Fibroblast of gingiva (primary cell): ENCODE results near the gene TPSD1.
"Not testable (repeated sequence)": the region's sequence is repeated elsewhere in the genome, so short reads cannot be mapped to it uniquely, and the experiment has no call there.

Experiments
- DNase-seq: peaks from one replicate; pipeline ENCODE4 v3.0.0-alpha.2; 2011; ENCODE audit warnings: low read depth

Gene TPSD1

GRCh38 chr16:1262846-1263221, 7.0 kb downstream of the TPSD1 start:
- DNase-seq, result no peak

DNA sequence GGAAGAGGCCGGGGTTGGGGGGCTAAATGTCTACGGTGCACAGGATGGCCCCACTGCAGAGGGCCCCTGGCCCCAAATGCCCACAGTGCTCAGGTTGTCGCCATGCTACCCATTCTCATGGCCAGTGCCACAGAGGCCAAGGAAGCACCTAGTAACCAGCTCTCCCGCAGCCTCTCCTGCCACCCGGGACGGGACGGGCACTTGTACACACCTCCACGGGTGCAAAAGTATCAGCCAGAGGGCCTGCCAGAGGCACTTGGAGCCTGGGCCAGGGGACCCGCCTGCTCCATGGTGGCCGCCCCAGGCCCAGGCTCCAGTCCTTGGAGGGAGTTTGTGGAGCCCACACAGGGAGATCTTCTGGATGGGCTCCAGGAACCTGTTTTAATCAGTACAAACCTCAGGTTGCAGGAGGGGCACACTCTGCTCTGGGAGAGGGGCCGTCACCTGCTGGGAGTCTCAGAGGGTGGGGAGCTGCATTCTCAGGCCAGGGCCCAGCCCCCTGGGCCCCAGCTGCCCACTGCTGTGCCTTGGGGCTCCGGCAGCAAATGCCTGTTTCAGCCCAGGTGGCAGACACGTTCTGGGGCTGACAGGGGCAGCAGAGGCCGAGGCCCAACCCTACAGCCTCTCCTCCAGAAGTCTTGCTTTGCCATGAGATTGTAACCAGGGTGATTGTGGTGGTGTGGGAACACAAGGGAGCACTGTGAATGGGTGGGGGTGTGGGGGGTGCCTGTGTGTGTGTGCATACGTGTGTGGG, 7.9 kb downstream of the TPSD1 start:
- no peak for DNase-seq

DNA sequence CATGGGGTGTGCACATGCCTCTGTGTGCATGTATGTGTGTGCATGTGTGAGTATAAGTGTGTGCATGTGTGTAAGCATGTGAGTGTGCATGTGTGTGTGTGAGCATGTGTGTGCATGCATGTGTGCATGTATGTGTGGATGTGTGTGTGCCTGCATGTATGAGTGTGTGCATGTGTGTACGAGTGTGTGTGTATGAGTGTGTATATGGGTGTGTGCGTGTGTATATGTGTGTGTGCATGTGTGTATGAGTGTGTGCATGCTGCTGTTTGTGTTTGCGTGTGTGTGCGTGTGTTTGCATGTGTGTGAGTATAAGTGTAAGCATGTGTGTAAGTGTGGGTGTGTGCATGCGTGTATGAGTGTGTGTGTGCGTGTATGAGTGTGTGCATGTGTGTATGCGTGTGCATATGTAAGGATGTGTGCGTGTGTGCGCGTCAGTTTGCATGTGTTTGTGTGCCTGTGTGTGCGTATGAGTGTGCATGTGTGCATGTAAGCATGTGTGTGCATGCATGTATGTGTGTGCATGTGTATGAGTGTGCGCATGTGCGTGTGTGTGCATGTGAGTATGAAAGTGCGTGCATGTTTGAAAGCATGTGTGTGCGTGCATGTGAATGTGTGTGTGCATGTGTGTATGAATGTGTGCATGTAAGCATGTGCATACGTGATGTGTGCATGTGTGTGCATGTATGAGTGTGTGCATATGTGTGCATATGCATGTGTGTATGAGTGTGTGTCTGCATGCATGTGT, 8.6 kb downstream of the TPSD1 start:
- no peak for DNase-seq

DNA sequence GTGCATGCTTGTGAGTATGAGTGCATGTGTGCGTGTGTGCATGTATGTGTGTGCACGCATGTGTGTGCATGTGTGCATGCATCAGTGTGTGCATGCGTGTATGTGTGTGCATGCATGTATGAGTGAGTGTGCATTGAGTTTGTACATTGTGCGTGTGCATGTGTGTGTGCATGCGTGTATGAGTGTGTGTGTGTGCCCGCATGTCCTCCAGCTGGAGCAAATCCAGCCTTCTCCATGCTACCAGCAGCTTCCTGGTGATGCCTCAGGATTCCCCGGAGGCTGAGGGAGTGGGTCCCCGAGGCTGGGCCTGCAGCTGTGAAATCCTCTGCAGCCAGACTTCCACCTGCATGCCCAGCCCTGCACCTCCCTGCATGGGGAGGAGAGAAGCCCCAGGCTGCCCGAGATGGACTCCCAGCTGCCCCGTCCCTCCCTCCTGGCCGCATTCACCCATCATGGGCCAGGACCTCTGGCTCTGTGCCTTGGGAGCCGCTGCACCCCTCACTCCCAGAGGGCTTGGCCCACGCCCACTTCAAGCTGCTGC, 9.3 kb downstream of the TPSD1 start:
- no peak for DNase-seq

GRCh38 chr16:1265826-1266225, 10.0 kb downstream of the TPSD1 start:
- DNase-seq, result no peak

GRCh38 chr16:1269418-1269817, 13.5 kb downstream of the TPSD1 start:
- not testable (repeated sequence) for DNase-seq

DNA sequence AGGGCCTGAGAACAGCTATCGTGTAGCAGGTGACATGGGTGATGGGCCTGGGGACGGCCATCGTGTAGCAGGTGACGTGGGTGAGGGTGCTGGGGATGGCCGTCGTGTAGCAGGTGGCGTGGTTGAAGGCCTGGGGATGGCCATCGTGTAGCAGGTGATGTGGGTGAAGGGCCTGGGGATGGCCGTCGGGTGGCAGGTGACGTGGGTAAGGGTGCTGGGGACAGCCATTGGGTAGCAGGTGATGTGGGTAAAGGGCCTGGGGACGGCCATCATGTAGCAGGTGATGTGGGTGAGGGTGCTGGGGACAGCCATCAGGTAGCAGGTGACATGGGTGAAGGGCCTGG, 15.5 kb downstream of the TPSD1 start:
- DNase-seq, result no peak

DNA sequence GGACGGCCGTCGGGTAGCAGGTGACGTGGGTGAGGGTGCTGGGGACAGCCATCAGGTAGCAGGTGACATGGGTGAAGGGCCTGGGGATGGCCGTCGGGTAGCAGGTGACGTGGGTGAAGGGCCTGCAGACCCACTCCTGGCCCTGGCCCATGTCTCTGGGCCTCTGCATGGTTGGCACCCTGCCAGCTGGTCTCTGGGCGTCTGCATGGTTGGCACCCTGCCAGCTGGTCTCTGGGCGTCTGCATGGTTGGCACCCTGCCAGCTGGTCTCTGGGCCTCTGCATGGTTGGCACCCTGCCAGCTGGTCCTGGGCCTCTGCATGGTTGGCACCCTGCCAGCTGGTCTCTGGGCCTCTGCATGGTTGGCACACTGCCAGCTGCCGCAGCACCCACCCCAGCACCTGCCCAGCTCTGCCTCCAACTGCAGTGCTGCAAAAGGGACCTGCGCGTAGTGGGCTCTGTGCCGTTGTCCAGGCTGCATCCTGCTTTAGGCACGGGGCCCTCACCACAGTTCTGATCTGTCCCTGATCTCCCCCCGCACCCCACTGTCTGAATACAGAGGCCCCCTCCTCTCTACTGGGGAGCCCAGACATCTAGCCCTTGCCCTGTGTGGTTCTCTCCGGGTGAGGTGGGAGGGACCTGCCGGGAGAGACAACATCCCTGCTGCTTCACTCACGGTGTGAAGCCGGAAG, 16.0 kb downstream of the TPSD1 start:
- not testable (repeated sequence) for DNase-seq

GRCh38 chr16:1272453-1273198, 16.8 kb downstream of the TPSD1 start:
- DNase-seq, result no peak

GRCh38 chr16:1273816-1274215, 17.9 kb downstream of the TPSD1 start:
- DNase-seq, result no peak

DNA sequence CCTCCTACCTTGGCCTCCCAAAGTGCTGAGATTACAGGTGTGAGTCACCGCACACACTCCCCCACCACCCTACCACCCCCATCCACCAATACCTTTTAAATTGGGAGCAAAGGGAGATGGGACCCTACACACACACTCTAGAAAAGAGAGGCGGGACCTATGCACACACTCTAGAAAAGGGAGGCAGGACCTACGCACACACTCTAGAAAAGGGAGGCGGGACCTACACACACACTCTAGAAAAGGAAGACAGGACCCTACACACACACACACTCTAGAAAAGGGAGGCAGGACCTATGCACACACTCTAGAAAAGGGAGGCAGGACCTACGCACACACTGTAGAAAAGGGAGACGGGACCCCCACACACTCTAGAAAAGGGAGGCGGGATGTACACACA, 18.9 kb downstream of the TPSD1 start:
- DNase-seq, result no peak

DNA sequence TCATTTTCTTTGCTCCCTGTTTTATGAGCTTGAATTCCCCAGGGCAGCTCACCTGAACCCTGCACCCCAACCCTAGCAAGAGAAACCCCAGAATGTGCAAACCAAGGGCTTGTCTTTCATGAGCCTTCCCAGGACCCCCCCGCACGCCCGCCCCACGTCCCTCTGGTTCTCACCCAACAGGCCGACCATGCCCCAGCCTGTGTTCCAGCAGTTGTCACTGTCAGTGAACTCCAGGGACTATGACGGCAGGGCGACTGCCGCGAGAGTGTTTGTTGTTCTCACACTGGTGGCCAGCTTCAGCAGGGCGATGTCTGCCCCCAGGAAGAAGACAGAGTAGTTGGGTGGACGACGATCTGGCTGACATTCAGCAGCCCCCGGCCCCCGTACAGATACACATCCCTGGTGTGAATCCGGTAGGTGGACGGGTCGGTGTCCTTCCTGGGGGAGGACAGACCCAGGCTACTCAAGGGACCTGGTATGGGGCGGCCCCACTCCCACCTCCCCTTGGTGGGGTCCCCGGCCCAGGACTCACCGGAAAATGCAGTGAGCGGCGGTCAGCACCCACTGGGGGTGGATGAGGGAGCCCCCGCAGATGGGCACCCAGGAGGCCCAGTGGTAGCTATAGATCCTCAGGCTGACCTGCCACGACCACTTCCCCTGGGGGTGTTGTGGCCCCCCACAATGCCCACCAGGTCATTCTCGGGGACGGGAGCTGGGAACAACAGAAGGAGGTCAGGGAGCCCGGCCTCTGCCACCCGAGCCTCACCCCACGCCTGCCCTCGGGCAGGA, 20.1 kb downstream of the TPSD1 start:
- DNase-seq, result no peak

- DNase-seq, result no peak
Observed at GRCh38 chr16:1276580-1276878, 20.7 kb downstream of the TPSD1 start.

- no peak for DNase-seq
Observed at GRCh38 chr16:1277151-1277598, 21.3 kb downstream of the TPSD1 start.

DNA sequence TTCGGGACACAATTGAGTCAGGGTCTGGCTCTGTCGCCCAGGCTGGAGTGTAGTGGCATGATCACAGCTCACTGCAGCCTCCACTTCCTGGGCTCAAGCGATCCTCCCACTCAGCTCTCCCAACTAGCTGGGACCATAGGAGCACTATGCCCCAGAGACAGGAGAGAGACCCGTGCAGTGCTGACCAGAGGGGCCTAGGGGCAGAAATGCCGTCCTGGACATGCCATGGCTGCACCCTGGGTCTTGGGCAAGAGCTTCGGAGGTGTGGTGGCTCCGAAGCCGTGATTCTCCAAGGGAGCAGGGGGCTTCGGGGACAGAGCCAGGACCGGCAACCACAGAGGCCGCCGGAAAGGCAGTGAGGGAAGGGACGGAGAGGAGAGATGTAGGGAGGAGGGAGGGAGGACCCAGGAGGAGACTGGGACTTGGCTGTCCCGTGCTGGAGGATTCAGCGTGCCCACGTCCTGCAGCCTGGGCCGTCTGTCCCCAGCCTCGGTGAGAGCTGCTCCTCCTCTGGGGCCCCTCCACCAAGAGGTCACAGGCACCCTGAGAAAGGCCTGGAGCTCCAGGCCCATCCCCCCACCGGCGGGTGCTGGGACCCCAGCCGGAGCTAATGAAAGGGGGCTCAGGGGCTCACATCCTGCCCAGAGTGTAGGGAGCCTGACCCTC, 21.9 kb downstream of the TPSD1 start:
- no peak for DNase-seq

- no peak for DNase-seq
Observed at GRCh38 chr16:1278477-1278876, 22.6 kb downstream of the TPSD1 start.

DNA sequence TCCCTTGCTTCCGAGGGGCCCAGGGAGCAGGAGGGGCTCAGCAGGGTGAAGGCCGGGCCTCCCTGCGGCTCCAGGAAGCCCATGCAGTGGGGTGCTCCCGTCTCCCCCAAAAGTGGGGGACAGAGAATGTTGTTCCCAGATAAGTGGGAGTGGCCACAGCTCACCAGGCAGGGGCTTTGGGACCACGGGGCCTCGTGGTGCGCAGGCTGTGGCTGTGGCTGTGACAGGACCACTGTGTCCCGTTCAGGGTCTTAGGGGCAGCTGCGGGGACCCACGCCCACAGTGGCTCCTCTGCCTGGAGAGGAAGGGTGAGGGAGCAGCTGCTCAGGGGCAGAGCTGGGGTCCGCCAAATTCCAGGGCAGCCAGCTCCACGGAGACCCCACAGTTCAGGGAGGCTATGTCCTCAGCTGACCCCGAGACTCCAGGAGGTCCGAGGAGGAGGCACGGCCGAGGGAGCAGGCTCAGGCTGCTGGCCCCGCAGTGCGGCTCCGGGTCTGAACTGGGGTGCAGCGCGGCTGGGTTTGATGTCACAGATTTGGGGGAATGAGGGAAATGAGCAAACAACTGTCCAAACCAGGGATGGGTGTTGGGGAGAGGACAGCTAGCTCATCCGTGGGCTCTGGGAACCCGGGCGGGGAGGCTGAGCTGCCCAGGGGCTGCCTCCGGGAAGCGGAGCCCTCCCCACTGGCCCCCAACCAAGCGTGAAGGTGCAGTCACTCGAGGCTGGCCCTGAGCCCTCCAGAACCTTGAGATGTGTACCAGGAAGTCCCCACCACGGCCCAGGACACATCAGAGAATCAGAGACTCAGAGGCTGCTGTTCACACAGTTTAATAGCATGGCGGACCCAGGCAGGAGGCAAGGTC, 23.4 kb downstream of the TPSD1 start:
- no peak for DNase-seq

DNA sequence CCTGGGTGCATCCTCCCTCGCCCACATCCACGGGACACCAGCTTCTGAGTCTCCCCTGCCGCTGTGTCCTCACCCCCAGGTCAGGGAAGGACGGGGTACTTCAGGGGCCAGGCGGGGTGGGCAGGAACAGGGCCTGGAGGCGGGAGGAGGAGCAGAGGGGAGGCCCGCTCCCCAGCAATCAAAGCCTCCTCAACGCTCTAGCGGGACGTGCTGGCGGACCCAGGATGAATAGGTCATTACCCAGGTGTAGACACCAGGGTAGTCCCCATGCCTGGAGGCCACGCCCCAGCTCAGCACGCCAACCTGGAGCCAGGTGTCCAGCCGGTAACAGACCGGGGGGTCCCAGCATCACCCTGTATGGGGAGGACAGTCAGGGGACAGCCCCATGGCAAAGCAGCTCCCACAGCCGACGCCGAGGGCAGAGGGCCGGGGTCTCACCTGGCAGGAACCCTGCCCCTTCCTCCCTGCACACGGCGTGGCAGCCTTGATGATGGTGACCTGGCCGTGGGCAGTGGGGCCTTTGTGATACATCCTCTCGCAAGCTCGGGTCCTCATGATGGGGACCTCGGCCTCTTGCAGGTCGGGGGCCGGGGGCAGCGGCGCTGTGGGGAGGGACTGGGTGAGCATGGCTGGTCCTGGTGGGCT, 24.2 kb downstream of the TPSD1 start:
- no peak for DNase-seq

DNA sequence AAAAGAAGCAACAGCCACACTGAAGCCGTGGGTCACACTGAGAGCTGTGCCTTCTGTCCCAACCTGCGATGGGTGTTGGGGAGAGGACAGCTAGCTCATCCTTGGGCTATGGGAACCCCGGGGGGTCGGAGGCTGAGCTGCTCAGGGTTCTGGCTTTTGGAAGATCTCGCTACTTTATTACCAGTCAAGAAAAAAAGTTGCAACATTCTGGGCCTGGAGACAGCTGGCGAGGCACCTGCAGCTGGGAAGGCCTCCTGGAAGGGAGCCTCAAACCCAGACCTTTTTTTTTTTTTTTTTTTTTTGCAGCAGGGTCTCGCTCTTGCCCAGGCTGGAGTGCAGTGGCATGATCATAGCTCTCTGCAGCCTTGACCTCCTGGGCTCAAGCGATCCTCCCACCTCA, 24.9 kb downstream of the TPSD1 start:
- no peak for DNase-seq
